Measurements from ENCODE around the gene PNKD. TPM values are rescaled to one million over a fixed set of nuclear protein-coding genes. Genes with fewer than 3 reads are reported as not detected.

PNKD gene
- total and polyA plus RNA-seq, 2 donors from 2014 or later, result 90.6 to 244 TPM

GRCh38 chr2:218329826-218330593 lies 59.7 kb downstream of the PNKD start:
- peaks cover 0 to 16% (median 12%) of the 10 kb centered on the region in 3 donors for H3K4me1 ChIP-seq (ENCODE audit: control insufficient read depth in 2 of 3, insufficient read depth in 2 of 3, low read depth in 1 of 3, low read length in 3 of 3)
- DNase-seq, result no peak
- no peak for TF ChIP-seq CTCF (IDR thresholded peaks at IDR 0.05; ENCODE audit: borderline replicate concordance, extremely low read depth, insufficient read depth)
- no peak overlapping the region for H3K4me3 ChIP-seq (ENCODE audit: low read length in 3 of 3)
- no peaks in the 10 kb centered on the region for H3K9me3 ChIP-seq (ENCODE audit: control insufficient read depth in 2 of 3, insufficient read depth in 1 of 3, low read length in 3 of 3)
- H3K36me3 ChIP-seq (ENCODE audit: control insufficient read depth in 2 of 3, insufficient read depth in 3 of 3, low read length in 3 of 3), result no peaks in the 10 kb centered on the region
- H3K27ac ChIP-seq (ENCODE audit: low read depth in 2 of 2, low read length in 2 of 2), result no peak overlapping the region
- no peak for FAIRE-seq
- no peak overlapping the region for H3K9ac ChIP-seq (ENCODE audit: low read length in 3 of 3)
- intact Hi-C loops (cut with DNase I), result no loop called here
- H3K27me3 ChIP-seq (ENCODE audit: control insufficient read depth, insufficient read depth, low read length), result no peaks in the 10 kb centered on the region

GRCh38 chr2:218331745-218332144 lies 61.4 kb downstream of the PNKD start:
- Histone ChIP-seq H3K9ac (ENCODE audit: low read length in 3 of 3) (no peak overlapping the region), H3K9me3 (ENCODE audit: control insufficient read depth in 2 of 3, insufficient read depth in 1 of 3, low read length in 3 of 3) (no peaks in the 10 kb centered on the region), H3K27ac (ENCODE audit: low read depth in 2 of 2, low read length in 2 of 2) (no peak overlapping the region), H3K4me1 (ENCODE audit: control insufficient read depth in 2 of 3, insufficient read depth in 2 of 3, low read depth in 1 of 3, low read length in 3 of 3) (peaks cover 0 to 16% (median 7%) of the 10 kb centered on the region in 3 donors), H3K36me3 (ENCODE audit: control insufficient read depth in 2 of 3, insufficient read depth in 3 of 3, low read length in 3 of 3) (no peaks in the 10 kb centered on the region), H3K4me3 (ENCODE audit: low read length in 3 of 3) (no peak overlapping the region), H3K27me3 (ENCODE audit: control insufficient read depth, insufficient read depth, low read length) (no peaks in the 10 kb centered on the region)
- TF ChIP-seq CTCF (IDR thresholded peaks at IDR 0.05; ENCODE audit: borderline replicate concordance, extremely low read depth, insufficient read depth), result no peak
- FAIRE-seq, result no peak
- intact Hi-C loops (cut with DNase I), result no loop called here
- DNase-seq, result no peak

GRCh38 chr2:218332288-218332687 lies 62.0 kb downstream of the PNKD start:
- no peak for FAIRE-seq
- peaks cover 0 to 12% (median 7%) of the 10 kb centered on the region in 3 donors for H3K4me1 ChIP-seq (ENCODE audit: control insufficient read depth in 2 of 3, insufficient read depth in 2 of 3, low read depth in 1 of 3, low read length in 3 of 3)
- no peaks in the 10 kb centered on the region for H3K27me3 ChIP-seq (ENCODE audit: control insufficient read depth, insufficient read depth, low read length)
- no peaks in the 10 kb centered on the region for H3K36me3 ChIP-seq (ENCODE audit: control insufficient read depth in 2 of 3, insufficient read depth in 3 of 3, low read length in 3 of 3)
- no peak for TF ChIP-seq CTCF (IDR thresholded peaks at IDR 0.05; ENCODE audit: borderline replicate concordance, extremely low read depth, insufficient read depth)
- DNase-seq, result no peak
- intact Hi-C loops (cut with DNase I), result no loop called here
- no peak overlapping the region for H3K9ac ChIP-seq (ENCODE audit: low read length in 3 of 3)
- H3K27ac ChIP-seq (ENCODE audit: low read depth in 2 of 2, low read length in 2 of 2), result no peak overlapping the region
- no peaks in the 10 kb centered on the region for H3K9me3 ChIP-seq (ENCODE audit: control insufficient read depth in 2 of 3, insufficient read depth in 1 of 3, low read length in 3 of 3)
- no peak overlapping the region for H3K4me3 ChIP-seq (ENCODE audit: low read length in 3 of 3)

Data from kidney (tissue), 14 donors.